RWPE2 (cell line): ENCODE data around the gene IQGAP3.

Experiments
- ATAC-seq: fragments of 200-7000 bp; cut with Tn5 transposase; 3 replicates; pipeline ENCODE4 v1.9.1; 2021; ENCODE audit warnings: low read depth
- DNase-seq: peaks from one replicate; pipeline ENCODE4 v3.0.0-alpha.2; 2020; ENCODE audit warnings: low spot score
- H3K27ac ChIP-seq: fragments of 450-650 bp; 2 replicates; pipeline ENCODE4 v1.5.1; 2017; ENCODE audit warnings: mild to moderate bottlenecking; ENCODE audit not compliant: poor library complexity, severe bottlenecking
- H3K27me3 ChIP-seq: fragments of 250-450 bp; sonication (Bioruptor Pico); 2 replicates; pipeline ENCODE4 v1.5.1; 2021; ENCODE audit warnings: mild to moderate bottlenecking, moderate library complexity; ENCODE audit not compliant: insufficient read depth, poor library complexity, severe bottlenecking
- H3K36me3 ChIP-seq: fragments of 250-450 bp; sonication (Bioruptor Pico); 2 replicates; pipeline ENCODE4 v1.5.1; 2020; ENCODE audit warnings: low read depth, mild to moderate bottlenecking, moderate library complexity
- H3K4me1 ChIP-seq: fragments of 250-450 bp; sonication (Bioruptor Pico); 2 replicates; pipeline ENCODE4 v1.5.1; 2021; ENCODE audit warnings: mild to moderate bottlenecking, moderate library complexity; ENCODE audit not compliant: insufficient read depth, poor library complexity, severe bottlenecking
- H3K4me3 ChIP-seq: fragments of 250-450 bp; sonication (Bioruptor Pico); 2 replicates; pipeline ENCODE4 v1.5.1; 2021; ENCODE audit warnings: mild to moderate bottlenecking, moderate library complexity; ENCODE audit not compliant: severe bottlenecking
- H3K9me3 ChIP-seq: fragments of 250-450 bp; sonication (Bioruptor Pico); 2 replicates; pipeline ENCODE4 v1.5.1; 2021; ENCODE audit warnings: mild to moderate bottlenecking, moderate library complexity; ENCODE audit not compliant: severe bottlenecking
- CTCF ChIP-seq: fragments of 450-650 bp; IDR thresholded peaks from one replicate; pipeline ENCODE4 v1.5.1; 2017; ENCODE audit warnings: mild to moderate bottlenecking, moderate library complexity; ENCODE audit not compliant: poor library complexity, severe bottlenecking

IQGAP3 gene

GRCh38 chr1:156546267-156546666 lies 26.1 kb downstream of the IQGAP3 start:
- Histone ChIP-seq H3K4me1 (no peaks in the 10 kb centered on the region), H3K9me3 (no peaks in the 10 kb centered on the region), H3K4me3 (no peak overlapping the region), H3K36me3 (peaks cover 66% of the 10 kb centered on the region), H3K27ac (no peak overlapping the region), H3K27me3 (no peaks in the 10 kb centered on the region)
- no peak for ATAC-seq
- TF ChIP-seq CTCF = no peak
- no peak for DNase-seq

DNA sequence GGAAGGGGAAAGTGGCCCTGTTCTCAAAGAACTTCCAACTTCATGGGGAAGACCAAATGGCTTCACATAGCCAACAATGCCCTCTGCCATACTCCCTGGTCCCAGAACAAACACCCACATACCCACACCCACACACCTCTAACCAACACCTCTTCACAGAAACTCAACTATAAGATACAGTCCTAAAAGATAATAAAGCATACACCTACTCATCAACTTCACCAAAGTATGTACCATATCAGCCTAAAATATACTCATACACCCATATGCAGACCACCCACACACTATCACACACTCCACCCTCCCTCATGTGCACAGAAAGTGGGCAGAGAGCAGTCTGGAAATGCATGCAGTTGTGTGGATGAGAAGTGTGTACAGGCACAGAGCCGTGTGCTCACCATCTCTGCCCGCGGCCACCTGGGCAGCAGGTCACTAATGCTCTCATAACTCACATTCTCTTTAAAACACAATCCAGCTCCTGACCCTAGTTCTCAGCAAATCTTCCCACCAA lies 27.7 kb downstream of the IQGAP3 start:
- Histone ChIP-seq H3K9me3 (no peaks in the 10 kb centered on the region), H3K27me3 (no peaks in the 10 kb centered on the region), H3K4me1 (no peaks in the 10 kb centered on the region), H3K27ac (no peak overlapping the region), H3K4me3 (no peak overlapping the region), H3K36me3 (peaks cover 59% of the 10 kb centered on the region)
- DNase-seq = no peak
- TF ChIP-seq CTCF = no peak
- ATAC-seq = no peak

- H3K9me3 ChIP-seq = no peaks in the 10 kb centered on the region
- H3K36me3 ChIP-seq = peaks cover 59% of the 10 kb centered on the region
- TF ChIP-seq CTCF = no peak
- no peak overlapping the region for H3K4me3 ChIP-seq
- DNase-seq (no peak), ATAC-seq (no peak)
- no peaks in the 10 kb centered on the region for H3K27me3 ChIP-seq
- no peaks in the 10 kb centered on the region for H3K4me1 ChIP-seq
- H3K27ac ChIP-seq = no peak overlapping the region
Measured at GRCh38 chr1:156543066-156543465, 29.3 kb downstream of the IQGAP3 start.

- Histone ChIP-seq H3K36me3 (peaks cover 56% of the 10 kb centered on the region), H3K4me1 (no peaks in the 10 kb centered on the region), H3K27me3 (no peaks in the 10 kb centered on the region), H3K9me3 (no peaks in the 10 kb centered on the region), H3K27ac (no peak overlapping the region), H3K4me3 (no peak overlapping the region)
- no peak for TF ChIP-seq CTCF
- DNase-seq = no peak
- no peak for ATAC-seq
Measured at GRCh38 chr1:156540955-156541354, 31.4 kb downstream of the IQGAP3 start.

- H3K27ac ChIP-seq = no peak overlapping the region
- H3K27me3 ChIP-seq = no peaks in the 10 kb centered on the region
- no peak for TF ChIP-seq CTCF
- DNase-seq (no peak), ATAC-seq (no peak)
- no peaks in the 10 kb centered on the region for H3K4me1 ChIP-seq
- no peak overlapping the region for H3K4me3 ChIP-seq
- no peaks in the 10 kb centered on the region for H3K9me3 ChIP-seq
- peaks cover 64% of the 10 kb centered on the region for H3K36me3 ChIP-seq
Measured at GRCh38 chr1:156539818-156540355, 32.5 kb downstream of the IQGAP3 start.
